ENCODE measurements around the gene TEX29.

TEX29 gene

DNA sequence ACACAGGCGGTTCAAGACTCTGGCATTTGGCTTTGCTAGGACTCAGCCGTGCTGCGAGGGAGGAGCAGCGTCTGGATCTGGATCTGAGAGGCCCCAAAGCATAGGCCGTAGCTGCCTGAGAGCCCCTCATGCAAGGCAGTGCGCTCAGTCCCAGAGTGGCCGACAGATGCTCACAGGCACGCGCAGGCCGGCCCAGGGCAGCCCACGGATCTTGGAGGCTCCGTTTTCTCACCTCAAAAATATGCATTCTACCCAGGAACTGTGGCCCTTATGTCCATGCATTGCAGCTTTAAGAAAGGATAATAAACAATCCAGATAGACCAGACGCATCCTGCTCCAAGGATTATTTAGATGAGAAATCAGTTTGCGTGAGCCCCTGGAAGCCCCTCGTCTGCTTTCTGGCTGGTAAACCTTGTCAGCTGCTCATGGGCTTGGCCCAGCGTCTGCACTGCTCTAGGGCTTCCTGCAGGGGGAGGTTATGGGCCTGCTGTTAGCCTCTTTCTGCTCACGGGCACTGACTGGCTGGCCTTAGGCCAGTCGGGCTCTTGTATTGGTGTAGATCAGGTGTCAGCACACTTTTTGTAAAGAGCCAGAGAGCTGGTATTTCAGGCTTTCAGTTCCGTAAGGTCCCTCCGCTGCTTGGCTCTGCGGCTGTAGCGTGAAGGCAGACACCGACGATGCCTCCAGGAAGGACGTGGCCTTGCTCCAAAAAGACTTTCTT lies 24.2 kb downstream of the TEX29 start:
- no peak for DNase-seq

DNA sequence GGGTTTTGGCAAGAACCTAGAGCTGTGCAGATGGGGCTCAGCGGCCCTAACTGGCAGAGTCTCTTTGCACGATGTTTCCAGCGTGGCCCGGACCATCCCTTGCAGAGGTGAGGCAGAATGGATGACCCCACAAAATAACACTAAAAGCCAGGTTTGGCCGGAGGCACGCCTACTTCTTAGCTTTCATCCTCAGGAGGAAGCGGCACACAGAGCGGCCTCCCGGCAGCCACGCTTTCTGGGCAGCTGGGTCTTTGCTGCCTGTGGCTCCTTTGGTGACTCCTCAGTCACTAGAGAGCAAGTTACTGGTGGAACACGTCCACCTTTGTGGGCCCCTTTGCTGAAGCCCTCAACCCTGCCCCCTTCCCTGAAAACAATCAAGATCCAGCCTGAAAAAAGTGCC lies 25.2 kb downstream of the TEX29 start:
- DNase-seq = no peak

DNA sequence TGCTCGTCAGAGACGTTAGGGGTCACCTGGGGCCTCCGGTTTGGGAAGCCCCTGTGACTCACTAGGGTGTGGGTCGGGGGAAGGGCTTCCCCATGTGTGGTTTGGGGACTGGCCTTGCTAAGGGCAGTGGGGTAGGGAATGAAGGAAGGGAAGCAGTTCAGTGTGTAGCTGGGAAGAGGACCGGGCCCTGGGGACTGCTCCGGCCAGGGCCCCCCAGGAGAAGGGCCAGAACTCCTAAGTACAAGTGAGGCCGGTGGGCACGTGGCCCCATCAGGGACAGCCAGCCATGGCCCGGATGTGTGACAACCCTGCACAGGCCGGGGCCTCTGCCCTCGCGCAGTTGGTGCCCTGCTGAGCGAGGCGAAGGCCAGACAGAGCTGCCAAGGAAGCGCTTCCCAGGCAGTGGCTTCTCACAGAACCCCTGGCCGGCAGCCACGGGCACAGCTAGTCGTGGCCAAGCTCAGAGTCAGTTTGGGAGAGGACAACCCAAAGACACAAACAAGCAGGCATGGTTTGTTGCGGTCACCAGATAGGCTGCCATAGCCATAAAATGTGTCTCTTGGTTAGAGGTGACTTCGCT lies 25.7 kb downstream of the TEX29 start:
- DNase-seq = no peak

DNA sequence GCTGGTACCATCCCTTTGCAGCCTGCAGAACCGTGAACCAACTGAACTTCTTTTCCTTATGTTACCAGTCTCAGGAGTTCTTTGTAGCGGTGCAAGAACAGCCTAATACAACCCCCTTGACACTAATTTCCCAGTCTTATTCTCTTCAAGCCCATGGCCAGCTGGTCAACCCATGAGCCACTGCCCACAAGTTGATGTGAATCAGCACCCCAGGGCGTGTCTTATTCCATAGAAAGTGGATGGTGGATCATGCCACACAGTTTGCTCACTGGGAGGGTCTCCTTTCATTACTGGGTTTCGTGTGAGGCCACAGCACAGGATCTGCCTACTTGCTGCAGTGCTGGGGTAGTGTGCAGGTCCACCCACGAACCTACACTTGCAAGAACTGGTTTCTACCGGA lies 27.0 kb downstream of the TEX29 start:
- DNase-seq = no peak

DNA sequence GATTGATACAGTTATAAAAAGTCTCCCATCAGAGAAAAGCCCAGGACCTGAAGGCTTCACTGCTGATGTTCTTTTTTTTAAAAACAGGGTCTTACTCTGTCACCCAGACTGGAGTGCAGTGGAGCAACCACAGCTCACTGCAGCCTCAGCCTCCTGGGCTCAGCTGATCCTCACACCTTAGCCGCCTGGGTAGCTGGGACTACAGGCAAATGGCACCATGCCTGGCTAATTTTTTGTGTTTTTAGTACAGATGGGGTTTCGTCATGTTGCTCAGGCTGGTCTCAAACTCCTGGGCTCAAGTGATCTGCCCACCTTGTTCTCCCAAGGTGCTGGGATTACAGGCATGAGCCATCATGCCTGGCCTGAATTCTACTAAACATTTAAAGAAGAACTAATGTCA lies 33.1 kb downstream of the TEX29 start:
- DNase-seq = no peak

DNA sequence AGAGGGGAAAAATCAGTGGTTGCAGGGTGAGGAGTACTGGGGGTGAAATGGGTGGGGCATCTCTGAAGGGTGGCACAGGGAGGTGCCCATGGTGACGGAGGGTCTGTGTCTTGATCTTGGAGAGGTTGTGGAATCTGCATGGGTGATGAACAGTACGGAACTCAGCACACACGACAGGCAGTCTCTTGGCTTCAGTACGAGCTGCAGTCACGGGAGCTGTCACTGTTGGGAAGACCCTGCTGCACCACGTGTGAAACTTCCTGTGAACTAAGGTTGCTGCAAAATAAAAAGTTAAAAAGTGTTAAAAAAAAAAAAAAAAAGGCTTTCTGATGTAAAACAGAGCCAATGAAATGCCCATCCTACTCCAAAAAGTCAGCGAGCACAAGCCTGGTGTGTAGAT lies 34.3 kb downstream of the TEX29 start:
- DNase-seq = no peak

DNA sequence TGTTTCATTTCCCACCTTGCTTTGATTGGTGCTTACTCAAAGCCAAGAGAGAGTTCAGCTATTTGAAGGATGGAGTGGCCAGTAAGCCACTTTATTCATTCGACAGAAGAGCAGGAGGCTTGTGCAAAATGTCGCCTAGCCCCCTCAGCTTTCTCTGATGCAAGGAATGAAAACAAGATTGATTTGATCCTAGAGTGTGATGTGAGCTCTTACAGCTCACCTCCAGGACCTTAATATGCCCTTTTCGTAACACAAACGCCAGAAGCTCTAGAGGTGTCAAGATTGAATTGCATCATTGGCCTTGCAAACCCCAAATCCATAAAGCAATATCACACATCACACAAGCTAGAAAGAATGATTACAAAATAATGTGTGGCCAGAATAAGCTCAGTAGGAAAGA lies 36.4 kb downstream of the TEX29 start:
- no peak for DNase-seq

DNA sequence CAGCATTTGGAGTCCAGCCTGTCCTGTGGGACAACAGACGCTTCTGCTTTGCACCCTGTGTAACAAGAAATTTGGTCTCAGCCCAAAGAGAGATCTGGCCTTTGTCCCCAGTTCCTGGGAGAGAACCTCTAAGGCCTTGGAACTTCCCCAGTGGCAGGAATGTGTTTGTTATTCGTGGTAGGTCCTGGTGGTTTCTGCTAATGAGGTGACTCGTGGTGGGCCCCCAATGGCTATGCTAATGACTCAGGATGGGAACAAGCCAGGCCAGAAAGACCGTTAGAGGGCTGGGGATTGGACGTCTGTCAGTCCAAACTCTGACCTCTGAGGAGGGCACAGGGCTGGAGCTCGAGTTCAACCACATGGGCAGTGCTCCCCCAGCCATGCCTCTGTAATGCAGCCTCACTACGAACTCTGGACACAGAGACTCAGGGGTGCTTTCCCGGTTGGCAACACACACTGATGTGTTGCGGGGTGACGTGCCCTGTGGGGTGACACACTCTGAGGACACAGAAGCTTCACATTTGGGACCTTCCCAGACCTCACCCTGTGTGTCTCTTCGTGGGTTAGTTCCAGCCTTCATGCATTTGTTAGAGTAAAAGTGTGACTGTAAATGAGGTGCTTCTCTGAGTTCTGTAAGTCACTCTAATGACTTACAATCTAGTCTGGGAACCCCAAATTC lies 38.9 kb downstream of the TEX29 start:
- no peak for DNase-seq

DNA sequence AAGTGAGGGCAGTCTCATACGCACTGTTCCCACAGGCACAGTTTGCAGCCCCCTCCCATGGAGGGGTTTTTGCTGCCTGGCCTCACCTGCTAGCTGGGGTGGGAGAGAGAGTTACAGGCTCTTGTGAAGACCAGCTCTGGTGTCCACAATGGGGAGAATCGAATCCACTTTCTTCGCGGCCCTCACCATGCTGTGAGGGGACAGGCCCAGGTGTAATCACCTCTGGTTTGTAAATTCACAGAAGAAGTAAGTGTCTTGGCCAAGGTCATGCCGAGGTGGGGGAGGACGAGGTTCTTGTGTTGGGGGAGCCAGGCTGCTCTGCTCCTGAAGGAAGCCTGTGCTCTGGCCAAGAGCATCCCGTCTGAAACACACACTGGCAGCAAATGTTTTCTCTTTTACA lies 39.5 kb downstream of the TEX29 start:
- DNase-seq = no peak

DNA sequence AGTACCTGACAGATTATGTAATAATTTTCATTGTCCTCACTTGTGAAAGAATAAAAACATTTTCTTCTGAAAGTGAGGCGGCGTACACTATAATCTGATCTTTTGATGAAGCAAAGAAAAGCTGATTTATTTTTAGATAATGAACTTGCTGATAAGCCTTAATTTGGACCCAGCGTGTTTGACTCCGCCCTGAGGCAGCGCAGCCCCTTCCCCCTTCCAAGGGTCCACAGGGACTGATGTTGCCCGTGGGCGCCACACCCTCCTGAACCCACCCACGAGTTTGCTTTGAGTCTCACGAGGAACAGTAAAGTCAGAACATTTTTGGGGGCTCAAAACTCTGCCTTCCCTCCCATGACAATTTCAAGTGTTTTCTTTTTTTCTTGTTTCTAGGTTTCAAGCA lies 40.0 kb downstream of the TEX29 start:
- DNase-seq = no peak

DNA sequence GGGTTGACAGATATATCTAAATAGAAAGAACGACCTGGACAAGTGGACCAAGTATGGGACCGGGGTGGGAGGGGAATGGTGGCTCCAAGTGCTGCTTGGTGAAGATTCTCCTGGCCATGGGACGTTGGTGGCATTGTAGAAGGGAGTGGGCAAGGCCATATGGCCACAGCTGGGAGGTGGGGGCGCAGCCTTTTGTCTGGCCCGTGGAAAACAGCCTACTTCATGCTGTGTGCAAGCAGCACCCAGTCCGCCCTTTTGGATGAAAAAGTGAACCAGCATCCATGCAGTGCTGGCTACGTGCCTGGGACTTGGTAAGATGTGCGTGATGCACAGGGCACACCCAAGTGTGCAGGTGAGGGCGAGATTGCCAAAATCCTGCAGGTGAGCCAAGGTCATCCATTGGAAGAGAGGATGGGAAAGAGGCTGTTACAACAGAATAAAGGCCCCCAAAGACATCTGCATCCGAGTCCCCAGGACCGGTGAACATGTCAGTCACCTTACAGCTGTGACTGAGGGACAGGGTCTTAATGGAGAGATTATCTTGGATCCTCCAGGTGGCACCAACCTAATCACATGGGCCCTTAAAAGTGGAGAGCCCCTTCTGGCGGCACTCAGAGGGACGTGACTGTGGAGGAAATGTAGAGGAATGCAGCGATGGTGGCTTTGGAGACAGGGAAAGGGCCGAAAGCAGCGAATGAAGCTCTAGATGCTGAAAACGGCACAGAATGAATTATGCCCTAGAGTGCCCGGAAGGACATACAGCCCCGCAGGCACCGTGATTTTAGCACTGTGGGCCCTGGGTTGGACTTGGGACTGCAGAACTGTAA lies 40.8 kb downstream of the TEX29 start:
- DNase-seq = no peak

DNA sequence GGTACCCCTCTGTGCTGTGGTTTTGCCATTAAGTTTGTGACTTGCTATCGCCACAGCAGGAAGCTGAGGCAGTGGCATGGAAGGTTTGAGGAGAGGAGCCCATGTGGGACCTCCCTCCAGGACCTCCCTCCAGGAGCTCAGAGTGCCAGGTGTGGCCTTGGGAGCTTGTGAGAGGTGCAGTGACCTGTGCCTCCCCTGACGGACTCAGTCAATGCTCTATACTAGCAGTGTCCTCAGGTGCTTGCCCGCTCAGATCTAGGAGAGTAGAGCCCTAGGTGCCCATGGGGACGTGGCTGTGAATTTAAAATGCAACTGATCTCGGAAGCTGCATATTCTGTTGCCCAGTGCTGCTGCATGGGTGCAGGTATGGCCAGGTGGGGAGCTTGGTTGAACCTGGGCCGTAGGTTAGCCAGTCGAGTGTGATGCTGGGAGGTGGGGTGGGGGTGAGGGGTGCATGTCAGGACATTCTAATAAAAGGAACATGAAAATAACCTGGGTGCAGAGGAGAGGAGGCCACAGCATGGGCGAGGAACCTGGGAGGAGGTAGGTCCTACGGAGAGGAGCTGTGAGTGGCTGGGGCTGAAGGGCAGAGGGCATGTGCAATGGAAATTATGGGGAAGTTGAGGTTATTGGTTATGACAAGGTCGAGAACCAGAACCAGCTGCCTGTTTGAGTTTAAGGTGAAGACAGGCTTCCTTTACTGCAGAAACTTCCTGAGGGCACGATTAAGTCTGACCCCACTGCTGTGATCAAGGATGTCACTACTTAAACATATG lies 41.6 kb downstream of the TEX29 start:
- no peak for DNase-seq

DNA sequence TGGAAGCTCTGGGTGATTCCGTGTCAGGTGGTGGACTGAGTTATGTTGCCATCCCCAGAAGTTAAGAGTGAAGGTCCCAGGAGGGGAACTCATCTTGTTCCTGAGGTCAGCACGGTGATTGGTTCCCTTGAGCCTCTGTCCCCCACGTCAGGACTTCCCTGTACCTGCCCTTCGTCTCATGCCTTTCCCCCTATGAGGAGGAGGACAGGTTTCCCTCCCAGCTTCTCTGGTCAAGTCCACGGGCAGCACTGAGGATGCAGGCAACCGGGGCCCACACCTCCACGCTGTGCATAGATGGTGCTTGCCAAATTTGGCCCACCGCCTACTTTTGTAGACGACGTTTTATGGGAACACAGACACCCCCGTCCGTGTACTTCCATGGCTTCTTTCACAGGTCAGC lies 42.7 kb downstream of the TEX29 start:
- DNase-seq = no peak

DNA sequence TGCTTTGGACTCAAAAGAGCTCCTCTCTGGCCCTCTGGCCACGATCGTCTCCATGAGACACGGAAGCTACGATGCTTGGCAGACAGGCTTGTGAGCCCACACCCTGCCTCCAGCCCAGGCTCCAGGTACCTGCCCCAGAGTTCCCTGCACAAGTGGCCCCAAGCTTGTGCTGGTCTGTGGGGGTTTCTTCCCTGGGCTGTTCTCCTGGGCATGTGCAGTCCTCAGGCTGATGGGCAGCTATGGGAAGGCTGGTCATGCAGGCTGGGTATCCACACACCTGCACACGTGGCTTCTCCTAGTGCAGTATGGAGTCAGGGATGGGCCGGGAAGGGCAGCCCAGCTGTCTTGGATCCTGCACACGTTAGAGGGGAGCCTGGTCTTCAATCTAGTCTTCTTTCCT lies 43.1 kb downstream of the TEX29 start:
- DNase-seq = no peak

DNA sequence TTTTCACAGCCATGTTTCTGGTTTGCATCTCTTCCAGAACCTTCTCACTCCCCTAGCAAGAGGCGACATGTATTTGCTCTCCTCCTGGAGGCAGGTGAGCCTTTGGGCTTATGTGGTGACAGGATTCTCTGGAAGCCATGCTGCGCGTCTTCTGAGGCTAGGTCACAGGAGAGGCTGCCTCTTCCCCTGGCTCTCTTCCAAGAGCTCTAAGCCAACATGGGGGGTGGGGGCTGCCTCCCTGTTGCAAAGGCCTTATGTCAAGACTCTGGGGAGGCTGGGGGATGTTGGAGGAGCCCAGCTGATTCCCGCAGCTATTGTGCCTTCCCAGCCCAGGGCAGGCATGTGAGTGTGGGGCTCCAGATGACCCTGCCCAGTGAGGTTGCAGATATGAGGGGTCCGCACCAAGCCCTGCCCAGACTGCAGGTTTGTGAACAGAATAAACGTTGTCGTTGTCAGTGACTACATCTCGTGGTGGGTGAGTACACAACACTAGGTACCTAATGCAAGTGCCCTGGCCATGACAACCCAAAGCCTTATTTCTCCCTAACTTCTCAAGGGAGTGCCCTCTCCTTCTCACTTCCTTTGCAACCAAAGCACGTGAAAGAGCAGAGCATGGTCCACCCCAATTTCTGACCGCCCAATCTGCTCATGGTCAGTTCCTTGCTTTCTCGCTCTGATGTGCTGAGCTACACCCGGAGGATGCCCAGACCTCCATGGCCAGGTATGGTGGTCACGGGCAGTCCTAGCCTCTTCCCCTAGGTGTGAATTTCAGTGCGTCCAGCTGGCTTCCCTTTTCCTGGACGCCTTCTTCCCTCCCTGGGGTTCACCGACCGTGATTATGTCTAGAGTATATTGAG lies 44.9 kb downstream of the TEX29 start:
- no peak for DNase-seq

DNA sequence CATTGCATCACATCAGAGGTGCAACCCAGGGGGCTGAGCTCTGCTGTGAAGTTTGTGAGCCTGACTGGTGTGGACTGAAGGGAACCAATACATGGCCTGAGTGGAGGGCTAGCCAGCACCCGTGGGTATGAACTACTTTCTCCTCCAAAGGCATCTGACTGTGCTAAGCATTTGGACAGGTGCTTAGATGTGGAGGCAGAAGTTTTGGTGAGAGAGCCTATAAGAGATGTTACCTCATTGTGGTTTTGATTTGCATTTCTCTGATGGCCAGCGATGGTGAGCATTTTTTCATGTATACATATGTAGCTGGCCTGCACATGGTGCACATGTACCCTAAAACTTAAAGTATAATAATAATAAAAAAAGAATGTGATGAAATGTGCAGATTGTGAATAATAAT lies 46.9 kb downstream of the TEX29 start:
- DNase-seq = no peak

DNA sequence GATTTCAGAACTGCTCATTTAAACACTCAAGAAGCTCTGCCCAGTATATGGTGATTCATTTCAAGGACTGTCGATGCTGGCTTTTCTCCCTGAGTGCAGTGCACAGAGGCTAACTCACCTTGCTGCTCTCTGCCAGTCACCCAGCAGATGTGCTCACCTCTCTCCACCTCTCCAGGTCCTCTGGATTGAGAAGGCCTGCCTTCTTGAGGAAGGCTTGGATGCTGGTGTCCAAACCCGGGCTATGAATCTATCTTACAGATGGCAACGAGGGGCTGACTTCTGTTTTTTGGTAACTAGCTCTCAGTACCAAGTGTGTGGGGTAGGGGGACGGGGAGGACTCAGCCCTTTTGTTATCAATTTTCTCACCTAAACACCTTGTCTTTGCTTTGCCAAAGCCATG lies 47.6 kb downstream of the TEX29 start:
- no peak for DNase-seq

DNA sequence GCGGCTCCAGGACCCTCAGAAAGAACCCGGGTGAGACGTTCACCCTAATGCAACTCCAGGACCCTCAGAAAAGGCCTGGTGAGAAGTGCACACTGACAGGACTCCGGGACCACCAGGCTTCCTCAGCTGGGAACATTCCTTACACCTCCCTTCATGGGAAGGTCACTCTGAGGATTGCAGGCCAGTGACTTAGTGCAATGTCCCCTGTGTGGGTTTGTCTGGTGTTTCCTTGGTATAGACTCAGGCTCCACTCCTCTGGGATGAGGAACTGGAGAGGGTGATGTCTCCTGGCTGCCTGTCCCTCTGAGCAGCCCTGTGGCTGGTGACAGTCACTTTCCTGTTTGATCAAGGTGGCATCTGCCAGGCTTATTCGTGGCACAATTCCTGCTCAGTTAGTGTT lies 49.7 kb downstream of the TEX29 start:
- DNase-seq = no peak

DNA sequence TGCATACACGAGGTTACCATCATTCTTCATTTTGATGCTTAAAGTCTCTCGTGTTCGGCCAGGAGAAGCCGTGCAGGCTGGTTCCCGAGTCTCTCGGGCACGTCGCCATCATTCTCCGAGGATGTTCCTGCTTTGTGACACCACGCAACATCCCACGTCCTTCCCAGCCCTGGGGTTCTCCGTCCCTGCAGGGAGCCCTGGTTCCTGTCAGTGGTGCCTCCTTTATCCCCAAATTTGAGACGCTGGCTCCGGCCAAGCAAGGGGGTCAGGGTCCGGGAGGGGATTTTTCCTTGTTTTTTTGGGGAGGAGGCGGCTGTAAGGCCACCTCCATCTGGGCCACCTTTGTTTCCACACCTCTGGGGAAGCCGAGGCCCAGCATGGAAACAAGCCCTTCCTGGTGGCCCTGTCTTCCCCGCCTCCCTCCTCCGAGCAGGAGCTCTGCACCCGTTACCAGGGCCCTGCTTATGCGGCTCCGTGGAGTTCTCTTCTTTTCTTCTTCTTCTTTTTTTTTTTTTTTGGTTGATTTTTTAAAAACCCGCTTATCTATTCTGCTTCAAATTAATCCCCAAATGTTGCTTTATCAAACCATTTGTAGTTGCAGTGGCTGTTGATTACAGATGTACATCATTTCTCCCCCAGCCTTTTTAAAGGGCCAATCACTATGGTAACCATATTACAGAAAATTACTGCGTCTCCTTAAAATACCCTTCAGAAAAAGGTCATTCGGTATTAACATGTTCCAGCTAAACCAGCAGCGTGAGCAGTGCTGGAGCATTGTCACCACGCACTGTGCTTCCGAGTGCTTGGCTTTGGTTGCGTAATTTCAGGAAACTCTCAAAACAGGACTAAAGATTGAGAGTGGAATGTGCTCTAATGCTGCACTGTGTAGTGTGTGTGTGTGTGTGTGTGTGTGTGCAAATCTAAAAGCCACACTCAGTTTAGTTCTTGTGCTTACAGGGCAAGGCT lies 50.4 kb downstream of the TEX29 start:
- DNase-seq = no peak

DNA sequence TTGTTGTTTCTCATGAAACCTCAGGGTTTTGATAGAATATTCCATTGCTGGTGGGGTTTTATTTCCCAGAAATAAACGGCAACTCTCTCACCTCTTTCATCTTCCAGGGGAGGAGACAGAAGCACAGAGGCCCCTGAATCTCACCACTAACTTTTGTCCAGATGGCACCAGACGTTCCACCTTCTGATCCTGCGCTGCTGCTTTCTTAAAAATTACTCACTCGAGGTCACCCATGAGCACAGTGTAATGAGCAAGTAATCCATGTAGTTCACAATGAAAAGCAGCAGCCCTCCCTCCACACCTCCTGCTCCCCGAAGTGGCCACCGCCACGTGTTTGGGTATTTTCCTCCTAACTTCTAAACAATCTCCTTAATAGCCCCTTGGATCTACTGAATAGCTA lies 51.3 kb downstream of the TEX29 start:
- no peak for DNase-seq
